Endothelial cell of umbilical vein (primary cell): ENCODE results near the gene SORCS2. TPM values are rescaled to one million over a fixed set of nuclear protein-coding genes. Genes with fewer than 3 reads are reported as not detected.
A peak's percentile ranks its signal among the peaks of the same experiment; 100 is the strongest.

Experiments used
- BruUV-seq: library from RNA; stranded (reverse); fragments of 400-500 nt; replicated peaks from 2 replicates; lab custom pipeline; 2021; lab: Mats Ljungman, UMichigan
- CTCF ChIA-PET: fragments of 300-600, 350-600 bp; sonication (Branson Sonifier 250); formaldehyde crosslinking; loops from one replicate; lab custom pipeline; 2021; ENCODE audit warnings: antibody characterized with exemption, inconsistent platforms; lab: Charles Lee
- POLR2A ChIA-PET: fragments of 300-600, 350-600 bp; sonication (Branson Sonifier 250); formaldehyde crosslinking; loops from one replicate; lab custom pipeline; 2021; ENCODE audit warnings: antibody characterized with exemption, inconsistent platforms; lab: Charles Lee
- DNase-seq: peaks from one replicate; pipeline ENCODE4 v3.0.0-alpha.2; 2011; ENCODE audit warnings: low read depth, low spot score
- FAIRE-seq: peaks from 2 replicates; lab custom pipeline; 2011; peaks lifted over from hg19 to GRCh38; lab: Jason Lieb, UNC
- H2AFZ ChIP-seq: 2 replicates; pipeline ENCODE4 v1.6.0; 2012; ENCODE audit warnings: low read depth, low read length, control low read depth, inconsistent platforms
- H3K27ac ChIP-seq: 2 replicates; pipeline ENCODE4 v1.5.1; 2011; ENCODE audit warnings: low read depth, mild to moderate bottlenecking, control low read depth, low read length, moderate library complexity; ENCODE audit not compliant: insufficient read depth
- H3K27me3 ChIP-seq, 2 experiments: 2 replicates each; pipeline versions ENCODE4 v1.6.0 to v1.6.1; 2011; ENCODE audit warnings: low read length in 2 of 2, mixed read lengths in 1 of 2; ENCODE audit not compliant: control insufficient read depth in 2 of 2, insufficient read depth in 2 of 2
- H3K36me3 ChIP-seq, 2 experiments: 2 replicates in 1 of 2; 3 replicates in 1 of 2; pipeline ENCODE4 v1.5.1; 2011; ENCODE audit warnings: low read length in 2 of 2, mild to moderate bottlenecking in 1 of 2, moderate library complexity in 1 of 2; ENCODE audit not compliant: control insufficient read depth in 2 of 2, insufficient read depth in 2 of 2; ENCODE audit errors: extremely low read depth in 1 of 2
- H3K4me1 ChIP-seq: 3 replicates; pipeline ENCODE4 v1.5.1; 2011; ENCODE audit warnings: mild to moderate bottlenecking, low read length; ENCODE audit not compliant: control insufficient read depth, insufficient read depth; ENCODE audit errors: extremely low read depth
- H3K4me2 ChIP-seq: 2 replicates; pipeline ENCODE4 v1.6.1; 2011; ENCODE audit warnings: low read length, control low read depth, mixed read lengths; ENCODE audit not compliant: insufficient read depth
- H3K4me3 ChIP-seq, 3 experiments: fragments of 200-600 bp in 1 of 3; sonication (generic), shearing (Covaris generic) in 1 of 3; replicated peaks in 1 of 3; 2 replicates each; pipeline ENCODE4 v1.5.1; 2011 to 2016; ENCODE audit warnings: control low read depth in 3 of 3, low read length in 3 of 3, mild to moderate bottlenecking in 2 of 3, inconsistent platforms in 1 of 3, low read depth in 1 of 3, moderate library complexity in 1 of 3; ENCODE audit not compliant: insufficient read depth in 1 of 3
- H3K79me2 ChIP-seq: 2 replicates; pipeline ENCODE4 v1.6.0; 2012; ENCODE audit warnings: low read length, inconsistent platforms; ENCODE audit not compliant: control insufficient read depth, insufficient read depth
- H3K9ac ChIP-seq: replicated peaks from 2 replicates; pipeline ENCODE3; 2011; ENCODE audit warnings: low read length, control low read depth; ENCODE audit not compliant: insufficient read depth; ENCODE audit errors: extremely low read depth
- H3K9me1 ChIP-seq: replicated peaks from 3 replicates; pipeline ENCODE4 v1.6.0; 2011; ENCODE audit warnings: mild to moderate bottlenecking, low read length; ENCODE audit not compliant: control insufficient read depth, insufficient read depth; ENCODE audit errors: extremely low read depth
- H3K9me3 ChIP-seq: replicated peaks from 2 replicates; pipeline ENCODE4 v1.5.1; 2012; ENCODE audit warnings: low read length, inconsistent platforms; ENCODE audit not compliant: control insufficient read depth, insufficient read depth
- H4K20me1 ChIP-seq: replicated peaks from 2 replicates; pipeline ENCODE3; 2011; ENCODE audit warnings: mild to moderate bottlenecking, low read length; ENCODE audit not compliant: control insufficient read depth, insufficient read depth; ENCODE audit errors: extremely low read depth
- CTCF ChIP-seq, 2 donors: IDR thresholded peaks; 1 replicate in 1 of 2; 2 replicates in 1 of 2; pipeline ENCODE4 v1.5.1; 2011; ENCODE audit warnings: low read length in 2 of 2, mild to moderate bottlenecking in 2 of 2, moderate library complexity in 2 of 2, control low read depth in 1 of 2, inconsistent platforms in 1 of 2, low read depth in 1 of 2; ENCODE audit not compliant: insufficient read depth in 1 of 2; ENCODE audit errors: extremely low read depth in 1 of 2
- EZH2 ChIP-seq: IDR thresholded peaks from 2 replicates; pipeline ENCODE4 v1.6.1; 2012; ENCODE audit warnings: borderline replicate concordance, low read depth, mild to moderate bottlenecking, moderate library complexity, low read length, inconsistent platforms; ENCODE audit not compliant: severe bottlenecking
- FOS ChIP-seq: IDR thresholded peaks from 2 replicates; pipeline ENCODE4 v1.6.1; 2011; ENCODE audit warnings: mild to moderate bottlenecking, low read length, moderate library complexity, borderline replicate concordance; ENCODE audit not compliant: insufficient read depth
- GATA2 ChIP-seq: IDR thresholded peaks from 2 replicates; pipeline ENCODE4 v1.7.0; 2011; ENCODE audit warnings: low read depth, mild to moderate bottlenecking, moderate library complexity, mixed read lengths, low read length; ENCODE audit not compliant: insufficient read length, insufficient read depth
- JUN ChIP-seq: IDR thresholded peaks from 2 replicates; pipeline ENCODE4 v1.6.1; 2011; ENCODE audit warnings: borderline replicate concordance, low read depth; ENCODE audit not compliant: insufficient read length, insufficient read depth
- MYC ChIP-seq: IDR thresholded peaks from one replicate; pipeline ENCODE4 v1.6.1; 2011; ENCODE audit warnings: mild to moderate bottlenecking, low read depth, low read length
- POLR2AphosphoS5 ChIP-seq: IDR thresholded peaks from 2 replicates; pipeline ENCODE4 v1.6.1; 2012; ENCODE audit warnings: low read depth, mild to moderate bottlenecking, control low read depth, low read length, moderate library complexity; ENCODE audit not compliant: insufficient read depth
- dilution Hi-C: fragments of 300-500 bp; cut with MboI; formaldehyde crosslinking; loops from one replicate; pipeline ENCODE4 v1.15.0; 2019; ENCODE audit warnings: low sequenced_read_pairs; ENCODE audit not compliant: extremely low pct_ligation_motif_present
- intact Hi-C: fragments of 100-400 bp; cut with micrococcal nuclease; formaldehyde crosslinking; loops from one replicate; pipeline ENCODE4 v1.10.0; 2022
- polyA plus RNA-seq, 4 experiments: library from polyadenylated mRNA; depleted of rRNA in 3 of 4; stranded (reverse) in 3 of 4; unstranded in 1 of 4; fragments of >200 nt; gene quantifications; 2 replicates each; pipeline versions ENCODE4 v1.2.1 to v1.2.3, GENCODE V29; 2011 to 2012; ENCODE audit warnings: missing spikeins in 1 of 4
- total RNA-seq: library from RNA; stranded (reverse); gene quantifications from 2 replicates; pipeline ENCODE4 v1.2.3, GENCODE V29; 2021

The SORCS2 gene
- total and polyA plus RNA-seq, 2 donors (not counting 3 experiments of a cell fraction or from before 2014, with no cell fraction given): not detected

- no peak for DNase-seq
- BruUV-seq: no TSS peak
- peaks cover 53% of the 10 kb centered on the region for H3K4me1 ChIP-seq
- peaks cover 15 to 42% of the 10 kb centered on the region in 2 experiments for H3K36me3 ChIP-seq
- intact Hi-C loops (no loop called here), dilution Hi-C loops (no loop called here)
- no peak overlapping the region for H2AFZ ChIP-seq
- no peaks in the 10 kb centered on the region for H4K20me1 ChIP-seq
- peak overlapping the region; percentile 93 for H3K27ac ChIP-seq
- H3K9me1 ChIP-seq: no peaks in the 10 kb centered on the region
- ChIA-PET POLR2A (no interaction called here), CTCF (interaction anchor here (0.7 to 3.0 kb wide), 4 partner anchors 8 to 24 kb away, joined by 3 to 15 read pairs (median 8); no protein-coding TSS in a partner anchor)
- H3K9me3 ChIP-seq: no peaks in the 10 kb centered on the region
- no peak overlapping the region for H3K4me3 ChIP-seq
- H3K27me3 ChIP-seq: no peaks in the 10 kb centered on the region
- peak overlapping the region; percentile 79 for H3K9ac ChIP-seq
- no peak for FAIRE-seq
- TF ChIP-seq MYC: no peak
- H3K4me2 ChIP-seq: no peak overlapping the region
- H3K79me2 ChIP-seq: peaks cover 70% of the 10 kb centered on the region
Observed at GRCh38 chr4:7786040-7786439, 593.7 kb downstream of the SORCS2 start.

DNA sequence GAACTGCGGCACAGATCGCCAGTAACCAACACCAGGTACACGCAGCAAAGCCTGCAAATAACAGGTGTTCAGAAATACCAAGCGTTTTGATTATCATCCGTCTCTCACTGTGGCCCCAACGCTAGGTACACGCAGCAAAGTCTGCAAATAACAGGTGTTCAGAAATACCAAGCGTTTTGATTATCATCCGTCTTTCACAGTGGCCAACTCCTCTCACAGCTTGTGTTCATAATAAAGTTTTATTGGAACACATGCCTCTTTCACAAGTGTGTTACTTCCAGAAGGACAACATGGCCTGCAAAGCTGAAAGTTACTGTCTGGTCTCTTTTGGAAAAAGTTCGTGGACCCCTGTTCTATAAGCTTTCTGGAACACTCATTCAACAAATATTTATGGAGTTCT is 594.2 kb downstream of the SORCS2 start:
- intact Hi-C loops (no loop called here), dilution Hi-C loops (no loop called here)
- CTCF ChIA-PET: interaction anchor here (0.7 to 3.0 kb wide), 6 partner anchors 8 to 25 kb away, joined by 3 to 15 read pairs (median 4); no protein-coding TSS in a partner anchor
- Histone ChIP-seq H3K4me1 (peaks cover 49% of the 10 kb centered on the region), H3K4me3 (no peak overlapping the region), H3K4me2 (no peak overlapping the region), H4K20me1 (no peaks in the 10 kb centered on the region), H3K36me3 (peaks cover 16 to 42% of the 10 kb centered on the region in 2 experiments), H3K79me2 (peaks cover 72% of the 10 kb centered on the region), H3K27ac (peak overlapping the region; percentile 93), H3K9ac (no peak overlapping the region), H3K27me3 (no peaks in the 10 kb centered on the region), H3K9me1 (no peaks in the 10 kb centered on the region), H3K9me3 (no peaks in the 10 kb centered on the region), H2AFZ (no peak overlapping the region)
- POLR2A ChIA-PET: no interaction called here
- no peak for TF ChIP-seq JUN
- TF ChIP-seq CTCF (IDR thresholded peaks at IDR 0.05; ENCODE audit: extremely low read depth in 1 of 2, insufficient read depth in 1 of 2, low read depth in 1 of 2, low read length in 2 of 2): no peak
- TF ChIP-seq FOS: no peak
- TF ChIP-seq POLR2AphosphoS5: no peak
- no peak for TF ChIP-seq GATA2
- TF ChIP-seq EZH2: no peak
- BruUV-seq: no TSS peak
- DNase-seq (no peak), FAIRE-seq (no peak)
